Liver (tissue), 9 donors: ENCODE data around the gene MIB2. TPM values are rescaled to one million over a fixed set of nuclear protein-coding genes. Genes with fewer than 3 reads are reported as not detected.

Source experiments
- DNase-seq: peaks from one replicate; pipeline ENCODE4 v3.0.0-alpha.2; 2017; ENCODE audit warnings: low spot score
- H3K27ac ChIP-seq, 2 donors: one replicate each; pipeline ENCODE4 v1.7.0; 2013; ENCODE audit warnings: inconsistent platforms in 2 of 2, low read length in 2 of 2, control low read depth in 1 of 2, low read depth in 1 of 2, mild to moderate bottlenecking in 1 of 2
- H3K27me3 ChIP-seq, 4 donors: one replicate each; pipeline versions ENCODE4 v1.6.1 to v1.7.0; 2013; ENCODE audit warnings: low read length in 3 of 4, inconsistent platforms in 1 of 4, mild to moderate bottlenecking in 1 of 4, moderate library complexity in 1 of 4; ENCODE audit not compliant: control insufficient read depth in 4 of 4, insufficient read depth in 4 of 4
- H3K36me3 ChIP-seq, 4 donors: one replicate each; pipeline versions ENCODE4 v1.6.1 to v1.7.0; 2013; ENCODE audit warnings: low read length in 3 of 4, mild to moderate bottlenecking in 3 of 4, low read depth in 1 of 4, moderate library complexity in 1 of 4; ENCODE audit not compliant: control insufficient read depth in 4 of 4, insufficient read depth in 3 of 4
- H3K4me1 ChIP-seq, 4 donors: one replicate each; pipeline versions ENCODE4 v1.6.1 to v1.7.0; 2013; ENCODE audit warnings: low read length in 3 of 4, mild to moderate bottlenecking in 3 of 4, moderate library complexity in 1 of 4; ENCODE audit not compliant: control insufficient read depth in 4 of 4, insufficient read depth in 4 of 4
- H3K4me3 ChIP-seq, 3 donors: one replicate each; pipeline versions ENCODE4 v1.6.1 to v1.7.0; 2013; ENCODE audit warnings: low read length in 3 of 3, control low read depth in 1 of 3, low read depth in 1 of 3, mild to moderate bottlenecking in 1 of 3
- H3K9ac ChIP-seq, 2 donors: one replicate each; pipeline ENCODE4 v1.7.0; 2013; ENCODE audit warnings: low read length in 2 of 2, mild to moderate bottlenecking in 2 of 2, moderate library complexity in 2 of 2, control low read depth in 1 of 2, low read depth in 1 of 2
- H3K9me3 ChIP-seq, 4 donors: one replicate each; pipeline versions ENCODE4 v1.6.1 to v1.7.0; 2013; ENCODE audit warnings: low read length in 3 of 4; ENCODE audit not compliant: control insufficient read depth in 4 of 4
- ATF3 ChIP-seq: IDR thresholded peaks from 2 replicates; pipeline ENCODE4 v1.6.1; 2016; ENCODE audit warnings: antibody characterized with exemption
- FOXA2 ChIP-seq: IDR thresholded peaks from 2 replicates; pipeline ENCODE4 v1.6.1; 2016; ENCODE audit warnings: antibody characterized with exemption
- HNF4G ChIP-seq: IDR thresholded peaks from 2 replicates; pipeline ENCODE4 v1.6.1; 2016; ENCODE audit warnings: antibody characterized with exemption
- REST ChIP-seq: IDR thresholded peaks from 2 replicates; pipeline ENCODE4 v1.6.1; 2016; ENCODE audit warnings: antibody characterized with exemption, mild to moderate bottlenecking
- RXRA ChIP-seq, 2 donors: IDR thresholded peaks; 2 replicates each; pipeline ENCODE4 v1.6.1; 2017 to 2018; ENCODE audit warnings: antibody characterized with exemption in 2 of 2, mild to moderate bottlenecking in 1 of 2
- YY1 ChIP-seq: IDR thresholded peaks from 2 replicates; pipeline ENCODE4 v1.6.1; 2016; ENCODE audit warnings: antibody characterized with exemption, mild to moderate bottlenecking
- ZBTB33 ChIP-seq: IDR thresholded peaks from 2 replicates; pipeline ENCODE4 v1.6.1; 2016; ENCODE audit warnings: antibody characterized with exemption
- WGBS: extraction: QIAGEN DNeasy Blood & Tissue Kit; methylation state at CpG from one replicate; pipeline ENCODE4 v1.1.7; 2013; 5-methylcytosine and 5-hydroxymethylcytosine counted together
- polyA plus RNA-seq, 2 donors: library from polyadenylated mRNA; stranded (reverse) in 1 of 2; unstranded in 1 of 2; fragments of 200-250 nt in 1 of 2; fragments of >200 nt in 1 of 2; fragmentation: Nextera tagmentation in 1 of 2; extraction: Ambion mirVana in 1 of 2; gene quantifications; one replicate each; pipeline versions ENCODE4 v1.2.1 to v1.2.3, GENCODE V29; 2013 to 2015
- total RNA-seq, 2 donors: library from RNA; depleted of rRNA; stranded (reverse); fragments of >200 nt; gene quantifications; one replicate each; pipeline ENCODE4 v1.2.3, GENCODE V29; 2014
- TF ChIP-seq, protein P1 (sequence below): IDR thresholded peaks from 2 replicates; pipeline ENCODE4 v1.6.1; 2016; ENCODE audit warnings: antibody characterized with exemption
- donor health status: healthy.
- donor health status: healthy.
- donor health status: healthy.
- donor health status: healthy.
- donor health status: healthy.

The MIB2 gene
- total and polyA plus RNA-seq, 4 donors, result 9.8 to 33.0 (median 19.2) TPM

GRCh38 chr1:1626207-1627141, 11.2 kb downstream of the MIB2 start:
- peaks cover 0 to 2% (median 0%) of the 10 kb centered on the region in 4 donors for H3K4me1 ChIP-seq

GRCh38 chr1:1627261-1627828, 12.0 kb downstream of the MIB2 start:
- Histone ChIP-seq H3K27me3 (no peaks in the 10 kb centered on the region), H3K36me3 (peaks cover 0 to 20% (median 6%) of the 10 kb centered on the region in 4 donors), H3K4me1 (peaks cover 0 to 5% (median 0%) of the 10 kb centered on the region in 4 donors), H3K9ac (no peak overlapping the region), H3K4me3 (no peak overlapping the region), H3K27ac (no peak overlapping the region), H3K9me3 (no peaks in the 10 kb centered on the region)
- TF ChIP-seq YY1 (no peak), FOXA2 (no peak), HNF4G (no peak), REST (no peak)
- 82% methylated on average over 37 of the region's 37 CpGs for WGBS
- DNase-seq, result no peak

More at GRCh38 chr1:1626207-1627141, 11.2 kb downstream of the MIB2 start:
- H3K4me3 ChIP-seq, result no peak overlapping the region
- no peaks in the 10 kb centered on the region for H3K9me3 ChIP-seq
- no peak overlapping the region for H3K27ac ChIP-seq
- no peaks in the 10 kb centered on the region for H3K27me3 ChIP-seq
- no peak for TF ChIP-seq ATF3
- no peak for TF ChIP-seq ZBTB33
- no peak for DNase-seq
- 94% methylated on average over 48 of the region's 48 CpGs for WGBS
- no peak overlapping the region for H3K9ac ChIP-seq
- H3K36me3 ChIP-seq, result peaks cover 0 to 20% (median 6%) of the 10 kb centered on the region in 4 donors

- Histone ChIP-seq H3K36me3 (peaks cover 0 to 20% (median 6%) of the 10 kb centered on the region in 4 donors), H3K4me1 (peaks cover 0 to 5% (median 0%) of the 10 kb centered on the region in 4 donors), H3K9ac (no peak overlapping the region), H3K27me3 (no peaks in the 10 kb centered on the region), H3K27ac (no peak overlapping the region), H3K9me3 (no peaks in the 10 kb centered on the region), H3K4me3 (no peak overlapping the region)
- 97% methylated on average over 53 of the region's 53 CpGs for WGBS
- DNase-seq, result no peak
- TF ChIP-seq REST (no peak), RXRA (IDR thresholded peaks at IDR 0.05) (no peak), ZBTB33 (no peak), ATF3 (no peak)
- TF ChIP-seq, protein P1, sequence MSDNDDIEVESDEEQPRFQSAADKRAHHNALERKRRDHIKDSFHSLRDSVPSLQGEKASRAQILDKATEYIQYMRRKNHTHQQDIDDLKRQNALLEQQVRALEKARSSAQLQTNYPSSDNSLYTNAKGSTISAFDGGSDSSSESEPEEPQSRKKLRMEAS, result no peak
Observed at GRCh38 chr1:1627829-1628753, 12.8 kb downstream of the MIB2 start.
